ENCODE measurements around the gene SVIL. TPM values are rescaled to one million over a fixed set of nuclear protein-coding genes. Genes with fewer than 3 reads are reported as not detected.

Gene SVIL
- polyA plus RNA-seq, 4 donors: 6.7 to 26.4 (median 9.8) TPM

GRCh38 chr10:29648114-29648982, 13.6 kb upstream of the SVIL start:
- DNase-seq (peak; percentile 65 to 92), FAIRE-seq (no peak)
- Histone ChIP-seq H3K4me1 (ENCODE audit: control insufficient read depth in 3 of 3, insufficient read depth in 2 of 3, low read depth in 1 of 3, low read length in 2 of 3) (peaks cover 0 to 14% (median 4%) of the 10 kb centered on the region in 3 donors), H3K4me3 (ENCODE audit: low read depth in 1 of 3, low read length in 3 of 3) (peak overlapping the region in 1 of 3 donors; percentile 46), H3K36me3 (ENCODE audit: control insufficient read depth in 3 of 3, insufficient read depth in 2 of 3, low read depth in 1 of 3, low read length in 3 of 3) (peaks cover 0 to 7% (median 0%) of the 10 kb centered on the region in 3 donors), H3K27me3 (ENCODE audit: control insufficient read depth in 3 of 3, insufficient read depth in 3 of 3, low read length in 3 of 3) (no peaks in the 10 kb centered on the region), H3K27ac (ENCODE audit: low read depth in 1 of 3, low read length in 2 of 3) (peak overlapping the region in 1 of 3 donors; percentile 66), H3K9me3 (ENCODE audit: control insufficient read depth in 2 of 2, insufficient read depth in 1 of 2, low read depth in 1 of 2, low read length in 1 of 2) (no peaks in the 10 kb centered on the region)
- 11 to 40% (median 23%) methylated on average over 9 of the region's 9 CpGs for WGBS, 3 donors

- H3K27ac ChIP-seq (ENCODE audit: low read depth in 1 of 3, low read length in 2 of 3): no peak overlapping the region
- WGBS, 3 donors: 11 to 39% (median 25%) methylated on average over 5 of the region's 5 CpGs
- FAIRE-seq (no peak), DNase-seq (peak; percentile 20 to 40)
- H3K4me1 ChIP-seq (ENCODE audit: control insufficient read depth in 3 of 3, insufficient read depth in 2 of 3, low read depth in 1 of 3, low read length in 2 of 3): peaks cover 0 to 14% (median 4%) of the 10 kb centered on the region in 3 donors
- H3K4me3 ChIP-seq (ENCODE audit: low read depth in 1 of 3, low read length in 3 of 3): no peak overlapping the region
- no peaks in the 10 kb centered on the region for H3K9me3 ChIP-seq (ENCODE audit: control insufficient read depth in 2 of 2, insufficient read depth in 1 of 2, low read depth in 1 of 2, low read length in 1 of 2)
- H3K36me3 ChIP-seq (ENCODE audit: control insufficient read depth in 3 of 3, insufficient read depth in 2 of 3, low read depth in 1 of 3, low read length in 3 of 3): peaks cover 0 to 5% (median 0%) of the 10 kb centered on the region in 3 donors
- H3K27me3 ChIP-seq (ENCODE audit: control insufficient read depth in 3 of 3, insufficient read depth in 3 of 3, low read length in 3 of 3): no peaks in the 10 kb centered on the region
Measured at GRCh38 chr10:29647478-29647877, 12.7 kb upstream of the SVIL start.

- DNase-seq (peak in 1 of 2 donors; percentile 19), FAIRE-seq (no peak)
- Histone ChIP-seq H3K36me3 (ENCODE audit: control insufficient read depth in 3 of 3, insufficient read depth in 2 of 3, low read depth in 1 of 3, low read length in 3 of 3) (peaks cover 0 to 5% (median 0%) of the 10 kb centered on the region in 3 donors), H3K27ac (ENCODE audit: low read depth in 1 of 3, low read length in 2 of 3) (no peak overlapping the region), H3K4me1 (ENCODE audit: control insufficient read depth in 3 of 3, insufficient read depth in 2 of 3, low read depth in 1 of 3, low read length in 2 of 3) (peaks cover 0 to 14% (median 4%) of the 10 kb centered on the region in 3 donors), H3K4me3 (ENCODE audit: low read depth in 1 of 3, low read length in 3 of 3) (no peak overlapping the region), H3K27me3 (ENCODE audit: control insufficient read depth in 3 of 3, insufficient read depth in 3 of 3, low read length in 3 of 3) (no peaks in the 10 kb centered on the region), H3K9me3 (ENCODE audit: control insufficient read depth in 2 of 2, insufficient read depth in 1 of 2, low read depth in 1 of 2, low read length in 1 of 2) (no peaks in the 10 kb centered on the region)
- 51 to 71% (median 68%) methylated on average over 3 of the region's 3 CpGs for WGBS, 3 donors
Measured at GRCh38 chr10:29646960-29647461, 12.2 kb upstream of the SVIL start.

- FAIRE-seq (no peak), DNase-seq (peak in 1 of 2 donors; percentile 30)
- Histone ChIP-seq H3K4me3 (ENCODE audit: low read depth in 1 of 3, low read length in 3 of 3) (no peak overlapping the region), H3K36me3 (ENCODE audit: control insufficient read depth in 3 of 3, insufficient read depth in 2 of 3, low read depth in 1 of 3, low read length in 3 of 3) (peaks cover 0 to 5% (median 0%) of the 10 kb centered on the region in 3 donors), H3K9me3 (ENCODE audit: control insufficient read depth in 2 of 2, insufficient read depth in 1 of 2, low read depth in 1 of 2, low read length in 1 of 2) (no peaks in the 10 kb centered on the region), H3K4me1 (ENCODE audit: control insufficient read depth in 3 of 3, insufficient read depth in 2 of 3, low read depth in 1 of 3, low read length in 2 of 3) (peaks cover 0 to 14% (median 4%) of the 10 kb centered on the region in 3 donors), H3K27ac (ENCODE audit: low read depth in 1 of 3, low read length in 2 of 3) (peak overlapping the region in 1 of 3 donors; percentile 4), H3K27me3 (ENCODE audit: control insufficient read depth in 3 of 3, insufficient read depth in 3 of 3, low read length in 3 of 3) (no peaks in the 10 kb centered on the region)
- WGBS, 3 donors: 52 to 55% (median 53%) methylated on average over 8 of the region's 8 CpGs
Measured at GRCh38 chr10:29646238-29646902, 11.6 kb upstream of the SVIL start.

GRCh38 chr10:29643771-29644501, 9.2 kb upstream of the SVIL start:
- H3K4me1 ChIP-seq (ENCODE audit: control insufficient read depth in 3 of 3, insufficient read depth in 2 of 3, low read depth in 1 of 3, low read length in 2 of 3): peaks cover 0 to 10% (median 4%) of the 10 kb centered on the region in 3 donors
- no peaks in the 10 kb centered on the region for H3K27me3 ChIP-seq (ENCODE audit: control insufficient read depth in 3 of 3, insufficient read depth in 3 of 3, low read length in 3 of 3)
- no peak overlapping the region for H3K27ac ChIP-seq (ENCODE audit: low read depth in 1 of 3, low read length in 2 of 3)
- WGBS, 3 donors: 79 to 90% (median 81%) methylated on average over 12 of the region's 12 CpGs
- no peaks in the 10 kb centered on the region for H3K9me3 ChIP-seq (ENCODE audit: control insufficient read depth in 2 of 2, insufficient read depth in 1 of 2, low read depth in 1 of 2, low read length in 1 of 2)
- H3K36me3 ChIP-seq (ENCODE audit: control insufficient read depth in 3 of 3, insufficient read depth in 2 of 3, low read depth in 1 of 3, low read length in 3 of 3): peaks cover 0 to 13% (median 0%) of the 10 kb centered on the region in 3 donors
- FAIRE-seq: no peak
- no peak overlapping the region for H3K4me3 ChIP-seq (ENCODE audit: low read depth in 1 of 3, low read length in 3 of 3)
- no peak for DNase-seq

- H3K9me3 ChIP-seq (ENCODE audit: control insufficient read depth in 2 of 2, insufficient read depth in 1 of 2, low read depth in 1 of 2, low read length in 1 of 2): no peaks in the 10 kb centered on the region
- H3K27ac ChIP-seq (ENCODE audit: low read depth in 1 of 3, low read length in 2 of 3): no peak overlapping the region
- peaks cover 0 to 13% (median 0%) of the 10 kb centered on the region in 3 donors for H3K36me3 ChIP-seq (ENCODE audit: control insufficient read depth in 3 of 3, insufficient read depth in 2 of 3, low read depth in 1 of 3, low read length in 3 of 3)
- DNase-seq (no peak), FAIRE-seq (no peak)
- no peak overlapping the region for H3K4me3 ChIP-seq (ENCODE audit: low read depth in 1 of 3, low read length in 3 of 3)
- peaks cover 0 to 4% (median 2%) of the 10 kb centered on the region in 3 donors for H3K4me1 ChIP-seq (ENCODE audit: control insufficient read depth in 3 of 3, insufficient read depth in 2 of 3, low read depth in 1 of 3, low read length in 2 of 3)
- H3K27me3 ChIP-seq (ENCODE audit: control insufficient read depth in 3 of 3, insufficient read depth in 3 of 3, low read length in 3 of 3): no peaks in the 10 kb centered on the region
Measured at GRCh38 chr10:29642990-29643389, 8.2 kb upstream of the SVIL start.

GRCh38 chr10:29637537-29637936, 2.8 kb upstream of the SVIL start:
- Histone ChIP-seq H3K4me3 (ENCODE audit: low read depth in 1 of 3, low read length in 3 of 3) (no peak overlapping the region), H3K9me3 (ENCODE audit: control insufficient read depth in 2 of 2, insufficient read depth in 1 of 2, low read depth in 1 of 2, low read length in 1 of 2) (no peaks in the 10 kb centered on the region), H3K36me3 (ENCODE audit: control insufficient read depth in 3 of 3, insufficient read depth in 2 of 3, low read depth in 1 of 3, low read length in 3 of 3) (peaks cover 0 to 11% (median 0%) of the 10 kb centered on the region in 3 donors), H3K27ac (ENCODE audit: low read depth in 1 of 3, low read length in 2 of 3) (no peak overlapping the region), H3K4me1 (ENCODE audit: control insufficient read depth in 3 of 3, insufficient read depth in 2 of 3, low read depth in 1 of 3, low read length in 2 of 3) (peaks cover 0 to 21% (median 10%) of the 10 kb centered on the region in 3 donors), H3K27me3 (ENCODE audit: control insufficient read depth in 3 of 3, insufficient read depth in 3 of 3, low read length in 3 of 3) (no peaks in the 10 kb centered on the region)
- 93 to 95% (median 94%) methylated on average over 3 of the region's 3 CpGs for WGBS, 3 donors
- FAIRE-seq (no peak), DNase-seq (no peak)

GRCh38 chr10:29636178-29636577, 1.4 kb upstream of the SVIL start:
- 42 to 71% (median 57%) methylated on average over 2 of the region's 2 CpGs for WGBS, 3 donors
- DNase-seq: peak in 1 of 2 donors; percentile 23
- H3K4me1 ChIP-seq (ENCODE audit: control insufficient read depth in 3 of 3, insufficient read depth in 2 of 3, low read depth in 1 of 3, low read length in 2 of 3): peaks cover 0 to 21% (median 10%) of the 10 kb centered on the region in 3 donors
- no peak overlapping the region for H3K4me3 ChIP-seq (ENCODE audit: low read depth in 1 of 3, low read length in 3 of 3)
- H3K36me3 ChIP-seq (ENCODE audit: control insufficient read depth in 3 of 3, insufficient read depth in 2 of 3, low read depth in 1 of 3, low read length in 3 of 3): peaks cover 0 to 11% (median 0%) of the 10 kb centered on the region in 3 donors
- no peak for FAIRE-seq
- no peaks in the 10 kb centered on the region for H3K9me3 ChIP-seq (ENCODE audit: control insufficient read depth in 2 of 2, insufficient read depth in 1 of 2, low read depth in 1 of 2, low read length in 1 of 2)
- H3K27ac ChIP-seq (ENCODE audit: low read depth in 1 of 3, low read length in 2 of 3): peak overlapping the region in 1 of 3 donors; percentile 64
- H3K27me3 ChIP-seq (ENCODE audit: control insufficient read depth in 3 of 3, insufficient read depth in 3 of 3, low read length in 3 of 3): no peaks in the 10 kb centered on the region

Measured in small intestine (tissue), 7 donors.